K562 (cell line): Measurements from ENCODE around the gene ACTN2.

ENCODE experiments used
- BHLHE40 ChIP-seq: IDR thresholded peaks from 2 replicates; pipeline ENCODE4 v1.6.1; 2011; ENCODE audit warnings: low read length, improper control_type of control experiment
- BRF2 ChIP-seq: IDR thresholded peaks from 3 replicates; pipeline ENCODE4 v1.6.1; 2011; ENCODE audit warnings: borderline replicate concordance, mild to moderate bottlenecking; ENCODE audit not compliant: insufficient read length, insufficient read depth
- CBX3 ChIP-seq, 2 experiments: IDR thresholded peaks; 1 replicate in 1 of 2; 2 replicates in 1 of 2; pipeline ENCODE4 v1.6.1; 2012; ENCODE audit warnings: inconsistent platforms in 2 of 2, low read length in 2 of 2, borderline replicate concordance in 1 of 2, control low read depth in 1 of 2
- NFATC3 ChIP-seq: fragments of 450-650 bp; IDR thresholded peaks from 2 replicates; pipeline ENCODE4 v1.6.1; 2017; ENCODE audit warnings: mild to moderate bottlenecking
- POLR2AphosphoS2 ChIP-seq: IDR thresholded peaks from 2 replicates; pipeline ENCODE4 v1.6.1; 2012; ENCODE audit warnings: low read length, improper control_type of control experiment
- POLR2G ChIP-seq: fragments of 200-400 bp; formaldehyde crosslinking; IDR thresholded peaks from 2 replicates; pipeline ENCODE4 v1.6.1; 2017; ENCODE audit warnings: low read depth, mild to moderate bottlenecking, antibody characterized with exemption, low read length, moderate library complexity
- RAD21 ChIP-seq, 2 experiments: fragments of 250-450 bp in 1 of 2; fragments of 450-650 bp in 1 of 2; sonication (Bioruptor Pico) in 1 of 2; formaldehyde crosslinking in 1 of 2; IDR thresholded peaks in 1 of 2; conservative IDR thresholded peaks in 1 of 2; 2 replicates each; pipeline versions ENCODE4 v1.4.0 to v1.8.0; 2020 to 2022; ENCODE audit warnings: mild to moderate bottlenecking in 2 of 2, moderate library complexity in 1 of 2
- SMAD4 ChIP-seq: fragments of 250-450 bp; sonication (Bioruptor Pico); conservative IDR thresholded peaks from 2 replicates; pipeline ENCODE4 v1.8.0; 2021; ENCODE audit warnings: inconsistent platforms, mild to moderate bottlenecking, moderate library complexity
- TRIM24 ChIP-seq, 2 experiments: fragments of 450-650 bp; IDR thresholded peaks; 2 replicates each; pipeline ENCODE4 v1.6.1; 2016
- ZBTB33 ChIP-seq: sonication (generic); formaldehyde crosslinking; IDR thresholded peaks from 2 replicates; pipeline ENCODE4 v1.8.1; 2023; ENCODE audit warnings: mild to moderate bottlenecking, missing genetic modification reagents
- ZNF146 ChIP-seq: IDR thresholded peaks from one replicate; pipeline ENCODE4 v1.6.1; 2018; ENCODE audit warnings: missing compliant biosample characterization; ENCODE audit not compliant: unreplicated experiment
- TF ChIP-seq, protein P1 (sequence below): fragments of 450-650 bp; IDR thresholded peaks from 2 replicates; pipeline ENCODE4 v1.6.1; 2017; ENCODE audit warnings: antibody characterized with exemption
- TF ChIP-seq, protein P2 (sequence below): fragments of 450-650 bp; formaldehyde crosslinking; IDR thresholded peaks from 2 replicates; pipeline ENCODE4 v1.4.0; 2020; ENCODE audit warnings: mild to moderate bottlenecking, moderate library complexity
- TF ChIP-seq, protein P3 (sequence below), 3 experiments: IDR thresholded peaks in 2 of 3; conservative IDR thresholded peaks in 1 of 3; 2 replicates each; pipeline ENCODE4 v1.5.1; 2011 to 2012; ENCODE audit warnings: low read length in 3 of 3, mild to moderate bottlenecking in 3 of 3, control low read depth in 2 of 3, improper control_type of control experiment in 1 of 3, inconsistent platforms in 1 of 3, low read depth in 1 of 3, mixed read lengths in 1 of 3, moderate library complexity in 1 of 3; ENCODE audit not compliant: insufficient read depth in 2 of 3

- TF ChIP-seq BHLHE40: peak; percentile 64
- peak; percentile 99 for TF ChIP-seq POLR2G
- no peak; a peak in 1 of 4 replicates for TF ChIP-seq TRIM24 (IDR thresholded peaks at IDR 0.05)
- no peak for TF ChIP-seq POLR2AphosphoS2
- TF ChIP-seq SMAD4 (CRISPR knock-in tag): no peak
- TF ChIP-seq BRF2: no peak
- TF ChIP-seq, protein P1, sequence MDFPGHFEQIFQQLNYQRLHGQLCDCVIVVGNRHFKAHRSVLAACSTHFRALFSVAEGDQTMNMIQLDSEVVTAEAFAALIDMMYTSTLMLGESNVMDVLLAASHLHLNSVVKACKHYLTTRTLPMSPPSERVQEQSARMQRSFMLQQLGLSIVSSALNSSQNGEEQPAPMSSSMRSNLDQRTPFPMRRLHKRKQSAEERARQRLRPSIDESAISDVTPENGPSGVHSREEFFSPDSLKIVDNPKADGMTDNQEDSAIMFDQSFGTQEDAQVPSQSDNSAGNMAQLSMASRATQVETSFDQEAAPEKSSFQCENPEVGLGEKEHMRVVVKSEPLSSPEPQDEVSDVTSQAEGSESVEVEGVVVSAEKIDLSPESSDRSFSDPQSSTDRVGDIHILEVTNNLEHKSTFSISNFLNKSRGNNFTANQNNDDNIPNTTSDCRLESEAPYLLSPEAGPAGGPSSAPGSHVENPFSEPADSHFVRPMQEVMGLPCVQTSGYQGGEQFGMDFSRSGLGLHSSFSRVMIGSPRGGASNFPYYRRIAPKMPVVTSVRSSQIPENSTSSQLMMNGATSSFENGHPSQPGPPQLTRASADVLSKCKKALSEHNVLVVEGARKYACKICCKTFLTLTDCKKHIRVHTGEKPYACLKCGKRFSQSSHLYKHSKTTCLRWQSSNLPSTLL: peak; percentile 92; the same call in 1 of the 2 replicates
- no peak; a peak in 1 of 3 replicates for TF ChIP-seq CBX3 (IDR thresholded peaks at IDR 0.05; ENCODE audit: borderline replicate concordance in 1 of 2, low read length in 2 of 2)
- TF ChIP-seq ZBTB33 (CRISPR knock-in tag): no peak
- no peak for TF ChIP-seq ZNF146 (CRISPR knock-in tag)
- TF ChIP-seq, protein P2, sequence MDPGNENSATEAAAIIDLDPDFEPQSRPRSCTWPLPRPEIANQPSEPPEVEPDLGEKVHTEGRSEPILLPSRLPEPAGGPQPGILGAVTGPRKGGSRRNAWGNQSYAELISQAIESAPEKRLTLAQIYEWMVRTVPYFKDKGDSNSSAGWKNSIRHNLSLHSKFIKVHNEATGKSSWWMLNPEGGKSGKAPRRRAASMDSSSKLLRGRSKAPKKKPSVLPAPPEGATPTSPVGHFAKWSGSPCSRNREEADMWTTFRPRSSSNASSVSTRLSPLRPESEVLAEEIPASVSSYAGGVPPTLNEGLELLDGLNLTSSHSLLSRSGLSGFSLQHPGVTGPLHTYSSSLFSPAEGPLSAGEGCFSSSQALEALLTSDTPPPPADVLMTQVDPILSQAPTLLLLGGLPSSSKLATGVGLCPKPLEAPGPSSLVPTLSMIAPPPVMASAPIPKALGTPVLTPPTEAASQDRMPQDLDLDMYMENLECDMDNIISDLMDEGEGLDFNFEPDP: no peak
- TF ChIP-seq, protein P3, sequence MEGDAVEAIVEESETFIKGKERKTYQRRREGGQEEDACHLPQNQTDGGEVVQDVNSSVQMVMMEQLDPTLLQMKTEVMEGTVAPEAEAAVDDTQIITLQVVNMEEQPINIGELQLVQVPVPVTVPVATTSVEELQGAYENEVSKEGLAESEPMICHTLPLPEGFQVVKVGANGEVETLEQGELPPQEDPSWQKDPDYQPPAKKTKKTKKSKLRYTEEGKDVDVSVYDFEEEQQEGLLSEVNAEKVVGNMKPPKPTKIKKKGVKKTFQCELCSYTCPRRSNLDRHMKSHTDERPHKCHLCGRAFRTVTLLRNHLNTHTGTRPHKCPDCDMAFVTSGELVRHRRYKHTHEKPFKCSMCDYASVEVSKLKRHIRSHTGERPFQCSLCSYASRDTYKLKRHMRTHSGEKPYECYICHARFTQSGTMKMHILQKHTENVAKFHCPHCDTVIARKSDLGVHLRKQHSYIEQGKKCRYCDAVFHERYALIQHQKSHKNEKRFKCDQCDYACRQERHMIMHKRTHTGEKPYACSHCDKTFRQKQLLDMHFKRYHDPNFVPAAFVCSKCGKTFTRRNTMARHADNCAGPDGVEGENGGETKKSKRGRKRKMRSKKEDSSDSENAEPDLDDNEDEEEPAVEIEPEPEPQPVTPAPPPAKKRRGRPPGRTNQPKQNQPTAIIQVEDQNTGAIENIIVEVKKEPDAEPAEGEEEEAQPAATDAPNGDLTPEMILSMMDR (IDR thresholded peaks at IDR 0.05 in 2 of 3, conservative IDR thresholded peaks at IDR 0.05 in 1 of 3; ENCODE audit: insufficient read depth in 2 of 3, low read depth in 1 of 3, low read length in 3 of 3): peak in 2 of 3 experiments; percentile 0 to 4; a peak in 1 of 6 replicates
- TF ChIP-seq NFATC3: no peak
- TF ChIP-seq RAD21 (CRISPR knock-in tag; conservative IDR thresholded peaks at IDR 0.05 in 1 of 2, IDR thresholded peaks at IDR 0.05 in 1 of 2): peak in 1 of 2 experiments; percentile 3; a peak in 1 of 4 replicates
Observed at GRCh38 chr1:236795035-236795756, 108.9 kb downstream of the ACTN2 start, which contains the start of gene MTR.
